Small intestine (tissue), 7 donors: ENCODE results near the gene CDCA4. TPM values are rescaled to one million over a fixed set of nuclear protein-coding genes. Genes with fewer than 3 reads are reported as not detected.
"Not testable (repeated sequence)": the region's sequence is repeated elsewhere in the genome, so short reads cannot be mapped to it uniquely, and the experiment has no call there.

ENCODE experiments used
- DNase-seq, 2 donors: peaks; one replicate each; pipeline versions ENCODE4 v3.0.0 to v3.0.0-alpha.2; 2013
- FAIRE-seq: peaks from 2 replicates; lab custom pipeline; 2012; peaks lifted over from hg19 to GRCh38; lab: Jason Lieb, UNC
- H3K27ac ChIP-seq, 3 donors: one replicate each; pipeline ENCODE4 v1.5.1; 2013; ENCODE audit warnings: low read length in 2 of 3, mild to moderate bottlenecking in 2 of 3, control low read depth in 1 of 3, inconsistent platforms in 1 of 3, low read depth in 1 of 3, moderate library complexity in 1 of 3
- H3K27me3 ChIP-seq, 3 donors: one replicate each; pipeline ENCODE4 v1.6.1; 2013; ENCODE audit warnings: low read length in 3 of 3, inconsistent platforms in 1 of 3; ENCODE audit not compliant: control insufficient read depth in 3 of 3, insufficient read depth in 3 of 3
- H3K36me3 ChIP-seq, 3 donors: one replicate each; pipeline ENCODE4 v1.6.1; 2013; ENCODE audit warnings: low read length in 3 of 3, inconsistent platforms in 1 of 3, low read depth in 1 of 3, mild to moderate bottlenecking in 1 of 3, moderate library complexity in 1 of 3; ENCODE audit not compliant: control insufficient read depth in 3 of 3, insufficient read depth in 2 of 3
- H3K4me1 ChIP-seq, 3 donors: one replicate each; pipeline ENCODE4 v1.6.1; 2013; ENCODE audit warnings: low read length in 2 of 3, inconsistent platforms in 1 of 3, low read depth in 1 of 3, mild to moderate bottlenecking in 1 of 3, moderate library complexity in 1 of 3; ENCODE audit not compliant: control insufficient read depth in 3 of 3, insufficient read depth in 2 of 3
- H3K4me3 ChIP-seq, 3 donors: one replicate each; pipeline ENCODE4 v1.5.1; 2013; ENCODE audit warnings: low read length in 3 of 3, control low read depth in 1 of 3, inconsistent platforms in 1 of 3, low read depth in 1 of 3, mild to moderate bottlenecking in 1 of 3, moderate library complexity in 1 of 3
- H3K9me3 ChIP-seq, 2 donors: one replicate each; pipeline ENCODE4 v1.6.1; 2013; ENCODE audit warnings: low read depth in 1 of 2, low read length in 1 of 2; ENCODE audit not compliant: control insufficient read depth in 2 of 2, insufficient read depth in 1 of 2
- WGBS, 3 donors: extraction: QIAGEN DNeasy Blood & Tissue Kit; methylation state at CpG; one replicate each; pipeline ENCODE4 v1.1.7; 2013; 5-methylcytosine and 5-hydroxymethylcytosine counted together
- polyA plus RNA-seq, 4 donors: library from polyadenylated mRNA; stranded (reverse) in 3 of 4; unstranded in 1 of 4; fragments of 200-250 nt in 3 of 4; fragments of 120-200 nt in 1 of 4; gene quantifications; one replicate each; pipeline versions ENCODE4 v1.2.1 to v1.2.3, GENCODE V29; 2013
- donor health status: healthy with polysubstance abuse.
- donor health status: control.
- donor health status: control.
- donor health status: Bipolar disorder and iron deficiency.
- donor health status: healthy.

The CDCA4 gene
- polyA plus RNA-seq, 4 donors, result 2.7 to 11.3 (median 6.9) TPM

GRCh38 chr14:105034315-105035039 is 13.6 kb upstream of the CDCA4 start:
- 79 to 88% (median 88%) methylated on average over 17 of the region's 17 CpGs for WGBS, 3 donors
- H3K4me1 ChIP-seq, result no peaks in the 10 kb centered on the region
- FAIRE-seq (no peak), DNase-seq (no peak)
- H3K36me3 ChIP-seq, result no peaks in the 10 kb centered on the region
- peaks cover 0 to 8% (median 0%) of the 10 kb centered on the region in 3 donors for H3K27me3 ChIP-seq
- H3K27ac ChIP-seq, result no peak overlapping the region
- peaks cover 0 to 2% of the 10 kb centered on the region in 2 donors for H3K9me3 ChIP-seq
- no peak overlapping the region for H3K4me3 ChIP-seq

GRCh38 chr14:105033412-105033900 is 12.6 kb upstream of the CDCA4 start:
- not testable (repeated sequence) for H3K9me3 ChIP-seq, H3K4me1 ChIP-seq, H3K36me3 ChIP-seq, H3K27me3 ChIP-seq, FAIRE-seq
- H3K27ac ChIP-seq, result peak overlapping the region in 1 of 3 donors; percentile 24
- WGBS, 3 donors, result 4 to 38% (median 6%) methylated on average over 45 of the region's 45 CpGs
- DNase-seq, result peak; percentile 27 to 65
- H3K4me3 ChIP-seq, result peak overlapping the region in 2 of 3 donors; percentile 53 to 61

GRCh38 chr14:105032451-105032901 is 11.6 kb upstream of the CDCA4 start:
- WGBS, 3 donors, result 79 to 86% (median 83%) methylated on average over 5 of the region's 5 CpGs
- not testable (repeated sequence) for FAIRE-seq, H3K27me3 ChIP-seq, DNase-seq, H3K27ac ChIP-seq, H3K4me1 ChIP-seq, H3K9me3 ChIP-seq, H3K36me3 ChIP-seq, H3K4me3 ChIP-seq

- FAIRE-seq, result no peak
- no peak for DNase-seq
- Histone ChIP-seq H3K9me3 (peaks cover 0 to 2% of the 10 kb centered on the region in 2 donors), H3K4me3 (no peak overlapping the region), H3K27ac (no peak overlapping the region), H3K4me1 (no peaks in the 10 kb centered on the region), H3K36me3 (no peaks in the 10 kb centered on the region), H3K27me3 (peaks cover 0 to 5% (median 0%) of the 10 kb centered on the region in 3 donors)
- 87 to 91% (median 87%) methylated on average over 9 of the region's 9 CpGs for WGBS, 3 donors
These were observed 10.0 kb upstream of the CDCA4 start for GRCh38 chr14:105030836-105031396.

GRCh38 chr14:105030194-105030593 is 9.3 kb upstream of the CDCA4 start:
- Histone ChIP-seq H3K9me3 (peaks cover 0 to 2% of the 10 kb centered on the region in 2 donors), H3K4me1 (no peaks in the 10 kb centered on the region), H3K36me3 (no peaks in the 10 kb centered on the region), H3K27ac (no peak overlapping the region), H3K4me3 (no peak overlapping the region), H3K27me3 (peaks cover 0 to 5% (median 0%) of the 10 kb centered on the region in 3 donors)
- WGBS, 3 donors, result 76 to 89% (median 88%) methylated on average over 2 of the region's 2 CpGs
- DNase-seq, result no peak
- FAIRE-seq, result no peak

- H3K36me3 ChIP-seq, result no peaks in the 10 kb centered on the region
- WGBS, 3 donors, result 70 to 86% (median 86%) methylated on average over 7 of the region's 7 CpGs
- DNase-seq, result no peak
- FAIRE-seq, result no peak
- peaks cover 0 to 5% (median 0%) of the 10 kb centered on the region in 3 donors for H3K27me3 ChIP-seq
- no peaks in the 10 kb centered on the region for H3K4me1 ChIP-seq
- H3K4me3 ChIP-seq, result no peak overlapping the region
- no peak overlapping the region for H3K27ac ChIP-seq
- peaks cover 0 to 2% of the 10 kb centered on the region in 2 donors for H3K9me3 ChIP-seq
These were observed 8.5 kb upstream of the CDCA4 start for GRCh38 chr14:105029402-105029801.

GRCh38 chr14:105028251-105028927 is 7.5 kb upstream of the CDCA4 start:
- 84 to 91% (median 90%) methylated on average over 12 of the region's 12 CpGs for WGBS, 3 donors
- DNase-seq, result no peak
- H3K4me3 ChIP-seq, result no peak overlapping the region
- peaks cover 0 to 2% of the 10 kb centered on the region in 2 donors for H3K9me3 ChIP-seq
- no peak overlapping the region for H3K27ac ChIP-seq
- FAIRE-seq, result no peak
- no peaks in the 10 kb centered on the region for H3K4me1 ChIP-seq
- H3K27me3 ChIP-seq, result peaks cover 0 to under 1% (median 0%) of the 10 kb centered on the region in 3 donors
- H3K36me3 ChIP-seq, result no peaks in the 10 kb centered on the region

- 72 to 85% (median 79%) methylated on average over 4 of the region's 4 CpGs for WGBS, 3 donors
- not testable (repeated sequence) for FAIRE-seq
These were observed 6.8 kb upstream of the CDCA4 start for GRCh38 chr14:105027718-105028117.

More at GRCh38 chr14:105027718-105028117, 6.8 kb upstream of the CDCA4 start:
- not testable (repeated sequence) for H3K9me3 ChIP-seq, H3K4me1 ChIP-seq, DNase-seq, H3K4me3 ChIP-seq, H3K27me3 ChIP-seq, H3K36me3 ChIP-seq, H3K27ac ChIP-seq
